ENCODE measurements around the gene KIF3B. TPM values are rescaled to one million over a fixed set of nuclear protein-coding genes. Genes with fewer than 3 reads are reported as not detected.

Gene KIF3B
- total RNA-seq, 1 experiment from 2014 or later, result 24.3 TPM

DNA sequence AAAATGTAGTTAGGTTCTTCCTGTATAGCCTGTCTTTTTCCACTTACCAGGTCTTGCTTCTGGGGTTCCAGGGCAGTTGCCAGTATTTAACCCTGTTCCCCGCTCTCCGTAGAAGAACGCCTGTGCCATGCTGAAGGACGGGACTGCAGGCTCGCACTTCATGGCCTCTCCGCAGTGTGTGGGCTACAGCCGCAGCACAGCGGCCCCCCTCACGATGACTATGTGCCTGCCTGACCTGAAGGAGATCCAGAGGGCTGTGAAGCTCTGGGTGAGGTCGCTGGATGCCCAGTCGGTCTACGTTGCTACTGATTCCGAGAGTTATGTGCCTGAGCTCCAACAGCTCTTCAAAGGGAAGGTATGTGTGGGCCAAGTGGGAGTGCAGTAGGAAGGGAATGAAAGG is 46.7 kb upstream of the KIF3B start:
- intact Hi-C loops (cut with micrococcal nuclease; ENCODE audit: unreplicated experiment), result no loop called here
- H3K36me3 ChIP-seq (ENCODE audit: insufficient read depth, low read length, poor library complexity, severe bottlenecking), result peaks cover 74% of the 10 kb centered on the region
- peaks cover 9% of the 10 kb centered on the region for H3K4me1 ChIP-seq (ENCODE audit: insufficient read depth, low read length, poor library complexity, severe bottlenecking)
- no peak overlapping the region for H3K4me3 ChIP-seq (ENCODE audit: low read depth, low read length, poor library complexity, severe bottlenecking)
- TF ChIP-seq CTCF (conservative IDR thresholded peaks at IDR 0.05; ENCODE audit: low read depth, low read length), result no peak
- TF ChIP-seq EZH2 (IDR thresholded peaks at IDR 0.05; ENCODE audit: borderline replicate concordance, low read depth, low read length, poor library complexity, severe bottlenecking), result no peak
- CTCF ChIA-PET, result no interaction called here
- no peak overlapping the region for H3K27ac ChIP-seq (ENCODE audit: low read depth, low read length, poor library complexity, severe bottlenecking)
- BruUV-seq (replicated peaks), result no TSS peak
- no peak for DNase-seq (ENCODE audit: low spot score)
- no peaks in the 10 kb centered on the region for H3K27me3 ChIP-seq (replicated peaks; ENCODE audit: insufficient read depth, low read depth, low read length, poor library complexity)
- no peaks in the 10 kb centered on the region for H3K9me3 ChIP-seq (ENCODE audit: low read depth, low read length, poor library complexity, severe bottlenecking)
- POLR2A ChIA-PET (ENCODE audit: low non-redundant PET), result no interaction called here

DNA sequence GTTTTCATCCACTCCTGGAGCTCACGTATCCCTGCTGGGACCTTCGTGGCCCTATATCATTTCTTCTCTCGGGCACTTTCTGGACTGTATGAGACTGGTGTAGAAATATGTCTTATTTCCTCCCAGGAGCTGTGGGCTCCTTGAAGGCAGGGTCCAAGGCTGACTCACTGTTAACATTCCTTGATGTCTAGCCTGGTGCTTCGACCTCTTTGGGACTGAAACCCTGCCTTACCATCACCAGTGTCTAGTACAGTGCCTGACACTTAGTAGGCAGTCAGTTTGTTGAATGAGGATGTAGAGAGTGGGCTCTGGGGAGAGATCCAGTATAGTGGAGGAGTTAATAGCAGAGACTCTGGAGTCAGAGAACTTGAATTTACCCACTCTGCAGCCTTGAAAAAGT is 46.2 kb upstream of the KIF3B start:
- H3K36me3 ChIP-seq (ENCODE audit: insufficient read depth, low read length, poor library complexity, severe bottlenecking), result peaks cover 72% of the 10 kb centered on the region
- TF ChIP-seq CTCF (conservative IDR thresholded peaks at IDR 0.05; ENCODE audit: low read depth, low read length) (no peak), EZH2 (IDR thresholded peaks at IDR 0.05; ENCODE audit: borderline replicate concordance, low read depth, low read length, poor library complexity, severe bottlenecking) (no peak)
- BruUV-seq (replicated peaks), result no TSS peak
- peaks cover 9% of the 10 kb centered on the region for H3K4me1 ChIP-seq (ENCODE audit: insufficient read depth, low read length, poor library complexity, severe bottlenecking)
- H3K4me3 ChIP-seq (ENCODE audit: low read depth, low read length, poor library complexity, severe bottlenecking), result no peak overlapping the region
- intact Hi-C loops (cut with micrococcal nuclease; ENCODE audit: unreplicated experiment), result no loop called here
- ChIA-PET CTCF (no interaction called here), POLR2A (ENCODE audit: low non-redundant PET) (no interaction called here)
- no peaks in the 10 kb centered on the region for H3K9me3 ChIP-seq (ENCODE audit: low read depth, low read length, poor library complexity, severe bottlenecking)
- no peak for DNase-seq (ENCODE audit: low spot score)
- no peak overlapping the region for H3K27ac ChIP-seq (ENCODE audit: low read depth, low read length, poor library complexity, severe bottlenecking)
- no peaks in the 10 kb centered on the region for H3K27me3 ChIP-seq (replicated peaks; ENCODE audit: insufficient read depth, low read depth, low read length, poor library complexity)

- intact Hi-C loops (cut with micrococcal nuclease; ENCODE audit: unreplicated experiment), result no loop called here
- POLR2A ChIA-PET (ENCODE audit: low non-redundant PET), result no interaction called here
- no TSS peak for BruUV-seq (replicated peaks)
Observed at GRCh38 chr20:32231847-32232246, 45.6 kb upstream of the KIF3B start.

More at GRCh38 chr20:32231847-32232246, 45.6 kb upstream of the KIF3B start:
- H3K27me3 ChIP-seq (replicated peaks; ENCODE audit: insufficient read depth, low read depth, low read length, poor library complexity), result no peaks in the 10 kb centered on the region
- peak; percentile 46 for DNase-seq (ENCODE audit: low spot score)
- peak overlapping the region; percentile 15 for H3K27ac ChIP-seq (ENCODE audit: low read depth, low read length, poor library complexity, severe bottlenecking)
- no peak for TF ChIP-seq EZH2 (IDR thresholded peaks at IDR 0.05; ENCODE audit: borderline replicate concordance, low read depth, low read length, poor library complexity, severe bottlenecking)
- TF ChIP-seq CTCF (conservative IDR thresholded peaks at IDR 0.05; ENCODE audit: low read depth, low read length), result no peak
- CTCF ChIA-PET, result no interaction called here
- no peak overlapping the region for H3K4me3 ChIP-seq (ENCODE audit: low read depth, low read length, poor library complexity, severe bottlenecking)
- H3K9me3 ChIP-seq (ENCODE audit: low read depth, low read length, poor library complexity, severe bottlenecking), result no peaks in the 10 kb centered on the region
- H3K36me3 ChIP-seq (ENCODE audit: insufficient read depth, low read length, poor library complexity, severe bottlenecking), result peaks cover 66% of the 10 kb centered on the region
- peaks cover 9% of the 10 kb centered on the region for H3K4me1 ChIP-seq (ENCODE audit: insufficient read depth, low read length, poor library complexity, severe bottlenecking)

Data from A673 (cell line).